OCI-LY7 (cell line): ENCODE data around the gene DHX15. TPM values are rescaled to one million over a fixed set of nuclear protein-coding genes. Genes with fewer than 3 reads are reported as not detected.

Experiments used
- BruUV-seq: library from RNA; stranded (reverse); fragments of 400-500 nt; replicated peaks from 2 replicates; lab custom pipeline; 2021; lab: Mats Ljungman, UMichigan
- CTCF ChIA-PET: fragments of 300-600 bp; sonication (Branson Sonifier 250); formaldehyde crosslinking; loops from one replicate; lab custom pipeline; 2022; ENCODE audit warnings: antibody characterized with exemption; ENCODE audit not compliant: unreplicated experiment; lab: Charles Lee
- POLR2A ChIA-PET: fragments of 300-600 bp; sonication (Branson Sonifier 250); formaldehyde crosslinking; loops from one replicate; lab custom pipeline; 2022; ENCODE audit warnings: antibody characterized with exemption; lab: Charles Lee
- DNase-seq: peaks from one replicate; pipeline ENCODE4 v3.0.0-alpha.2; 2015; ENCODE audit warnings: low spot score
- H2AFZ ChIP-seq: fragments of 200-600 bp; sonication (generic), shearing (Covaris generic); 2 replicates; pipeline ENCODE4 v1.6.1; 2014; ENCODE audit warnings: mild to moderate bottlenecking, antibody characterized with exemption, low read length, moderate library complexity
- H3K27ac ChIP-seq: fragments of 200-600 bp; sonication (generic); 2 replicates; pipeline ENCODE4 v1.5.1; 2014; ENCODE audit warnings: mixed run types, low read depth, mild to moderate bottlenecking, moderate library complexity, low read length, inconsistent platforms; ENCODE audit not compliant: poor library complexity, severe bottlenecking
- H3K36me3 ChIP-seq: fragments of 200-600 bp; sonication (generic); 2 replicates; pipeline ENCODE4 v1.6.1; 2014; ENCODE audit warnings: mild to moderate bottlenecking, antibody characterized with exemption, low read length, moderate library complexity, mixed read lengths; ENCODE audit not compliant: insufficient read depth
- H3K4me1 ChIP-seq: fragments of 200-600 bp; sonication (generic); 2 replicates; pipeline ENCODE4 v1.5.1; 2014; ENCODE audit warnings: mild to moderate bottlenecking, low read length; ENCODE audit not compliant: insufficient read depth, poor library complexity, severe bottlenecking
- H3K4me2 ChIP-seq: fragments of 200-600 bp; sonication (generic); 2 replicates; pipeline ENCODE4 v1.6.1; 2014; ENCODE audit warnings: mild to moderate bottlenecking, low read length
- H3K4me3 ChIP-seq: fragments of 200-600 bp; sonication (generic); 2 replicates; pipeline ENCODE4 v1.5.1; 2014; ENCODE audit warnings: mild to moderate bottlenecking, low read depth, low read length; ENCODE audit not compliant: poor library complexity, severe bottlenecking
- H3K79me2 ChIP-seq: fragments of 200-600 bp; sonication (generic); 2 replicates; pipeline ENCODE4 v1.6.1; 2016; ENCODE audit warnings: low read depth, mild to moderate bottlenecking, low read length, moderate library complexity, mixed read lengths; ENCODE audit not compliant: insufficient read depth
- H3K9me2 ChIP-seq: fragments of 200-600 bp; sonication (generic); 2 replicates; pipeline ENCODE4 v1.6.1; 2016; ENCODE audit warnings: mild to moderate bottlenecking, low read length, mixed read lengths; ENCODE audit not compliant: insufficient read depth
- H3K9me3 ChIP-seq: fragments of 200-600 bp; sonication (generic); 2 replicates; pipeline ENCODE4 v1.6.1; 2014; ENCODE audit warnings: mild to moderate bottlenecking, mixed run types, low read length, mixed read lengths
- H4K20me1 ChIP-seq: fragments of 200-600 bp; sonication (generic); 2 replicates; pipeline ENCODE4 v1.6.1; 2014; ENCODE audit warnings: mild to moderate bottlenecking, antibody characterized with exemption, low read length, moderate library complexity, mixed read lengths; ENCODE audit not compliant: insufficient read depth
- CTCF ChIP-seq: fragments of 200-600 bp; sonication (generic); conservative IDR thresholded peaks from 2 replicates; pipeline ENCODE4 v1.5.1; 2014; ENCODE audit warnings: mild to moderate bottlenecking, antibody characterized with exemption, low read length, moderate library complexity, mixed read lengths
- EZH2phosphoT487 ChIP-seq: fragments of 200-600 bp; sonication (generic); IDR thresholded peaks from 2 replicates; pipeline ENCODE4 v1.6.1; 2018; ENCODE audit warnings: low read depth, borderline replicate concordance, mild to moderate bottlenecking, mixed run types, antibody characterized with exemption, low read length, moderate library complexity, mixed read lengths
- intact Hi-C: fragments of 100-400 bp; cut with micrococcal nuclease; formaldehyde crosslinking; loops from one replicate; pipeline ENCODE4 v1.10.0; 2022; ENCODE audit not compliant: unreplicated experiment
- total RNA-seq, 2 experiments: library from RNA; depleted of rRNA in 1 of 2; stranded (reverse); fragments of >200 nt in 1 of 2; shearing (Covaris generic) in 1 of 2; gene quantifications; 2 replicates each; pipeline ENCODE4 v1.2.3, GENCODE V29; 2014 to 2022

The DHX15 gene
- total RNA-seq, 2 experiments from 2014 or later = 189 to 237 TPM

GRCh38 chr4:24497221-24497620, 87.1 kb downstream of the DHX15 start:
- BruUV-seq = no TSS peak
- DNase-seq = no peak
- Histone ChIP-seq H4K20me1 (no peaks in the 10 kb centered on the region), H3K9me3 (no peaks in the 10 kb centered on the region), H3K4me1 (no peaks in the 10 kb centered on the region), H2AFZ (no peak overlapping the region), H3K4me3 (no peak overlapping the region), H3K9me2 (no peaks in the 10 kb centered on the region), H3K79me2 (no peaks in the 10 kb centered on the region), H3K36me3 (no peaks in the 10 kb centered on the region), H3K27ac (no peak overlapping the region), H3K4me2 (no peak overlapping the region)
- intact Hi-C loops = no loop called here
- CTCF ChIA-PET = no interaction called here
- TF ChIP-seq EZH2phosphoT487 (no peak), CTCF (no peak)
- POLR2A ChIA-PET = interaction anchor here (0.6 kb wide), 1 partner anchor 17 kb away, joined by 3 read pairs; no protein-coding TSS in a partner anchor

GRCh38 chr4:24496597-24496996, 87.8 kb downstream of the DHX15 start:
- intact Hi-C loops = no loop called here
- H4K20me1 ChIP-seq = no peaks in the 10 kb centered on the region

More at GRCh38 chr4:24496597-24496996, 87.8 kb downstream of the DHX15 start:
- ChIA-PET POLR2A (interaction anchor here (0.6 kb wide), 1 partner anchor 16 kb away, joined by 3 read pairs; no protein-coding TSS in a partner anchor), CTCF (no interaction called here)
- Histone ChIP-seq H3K4me1 (no peaks in the 10 kb centered on the region), H3K79me2 (no peaks in the 10 kb centered on the region), H3K9me3 (no peaks in the 10 kb centered on the region), H3K4me3 (no peak overlapping the region), H3K4me2 (no peak overlapping the region), H3K9me2 (no peaks in the 10 kb centered on the region), H3K36me3 (no peaks in the 10 kb centered on the region), H3K27ac (no peak overlapping the region), H2AFZ (no peak overlapping the region)
- no peak for TF ChIP-seq EZH2phosphoT487
- TF ChIP-seq CTCF = no peak
- BruUV-seq = no TSS peak
- no peak for DNase-seq
